GM12864 (cell line): ENCODE results near the gene GLIPR1L1.
"Not testable (repeated sequence)": the region's sequence is repeated elsewhere in the genome, so short reads cannot be mapped to it uniquely, and the experiment has no call there.

ENCODE experiments used
- DNase-seq: peaks from one replicate; pipeline ENCODE4 v3.0.0-alpha.2; 2011; ENCODE audit warnings: low read depth
- H3K4me3 ChIP-seq: 2 replicates; pipeline ENCODE4 v1.5.1; 2011; ENCODE audit warnings: mild to moderate bottlenecking, low read depth, low read length, control low read depth
- CTCF ChIP-seq: IDR thresholded peaks from 2 replicates; pipeline ENCODE4 v1.5.1; 2011; ENCODE audit warnings: low read depth, mild to moderate bottlenecking, moderate library complexity, low read length, control low read depth, inconsistent platforms; ENCODE audit errors: missing control alignments

The GLIPR1L1 gene

GRCh38 chr12:75323663-75324062 lies 10.8 kb upstream of the GLIPR1L1 start:
- no peak overlapping the region for H3K4me3 ChIP-seq
- DNase-seq: no peak
- no peak for TF ChIP-seq CTCF

GRCh38 chr12:75327642-75328041 lies 6.8 kb upstream of the GLIPR1L1 start:
- no peak for TF ChIP-seq CTCF
- no peak overlapping the region for H3K4me3 ChIP-seq
- DNase-seq: no peak

- peak; percentile 46 for DNase-seq
- peak within 1 kb of the TSS; percentile 51 for H3K4me3 ChIP-seq
- no peak for TF ChIP-seq CTCF
Measured at GRCh38 chr12:75329918-75330826, 4.3 kb upstream of the GLIPR1L1 start, which contains the start of gene CAPS2. Gene CAPS2 (minus strand): TSS chr12:75330324. CDS start chr12:75326498, 3,826 bp downstream.

GRCh38 chr12:75337905-75338304 lies 3.4 kb downstream of the GLIPR1L1 start:
- no peak for TF ChIP-seq CTCF
- H3K4me3 ChIP-seq: no peak overlapping the region
- no peak for DNase-seq

GRCh38 chr12:75341873-75342272 lies 7.4 kb downstream of the GLIPR1L1 start:
- no peak overlapping the region for H3K4me3 ChIP-seq
- DNase-seq: no peak
- TF ChIP-seq CTCF: no peak

GRCh38 chr12:75345531-75345930 lies 11.1 kb downstream of the GLIPR1L1 start:
- no peak for TF ChIP-seq CTCF
- no peak for DNase-seq
- no peak overlapping the region for H3K4me3 ChIP-seq

- H3K4me3 ChIP-seq, DNase-seq: not testable (repeated sequence)
Measured at GRCh38 chr12:75346215-75346614, 11.7 kb downstream of the GLIPR1L1 start.
